A549 treated with dexamethasone at 1 μM for 4 hours (cell line): ENCODE measurements around the gene AP4B1. TPM values are rescaled to one million over a fixed set of nuclear protein-coding genes. Genes with fewer than 3 reads are reported as not detected.

Experiments used
- total RNA-seq: library from RNA; stranded (reverse); fragments of 200-300 nt; extraction: Qiagen RNA extraction; gene quantifications from 5 replicates; pipeline ENCODE4 v1.2.3, GENCODE V29; 2022

The AP4B1 gene
- total RNA-seq, result 7.4 to 8.6 TPM (median 8.0 TPM) in 5 replicates

GRCh38 chr1:113904674-113905434 lies at the start of gene AP4B1, which contains the start of gene DCLRE1B:
AP4B1 (minus strand) TSS chr1:113904799; CDS start chr1:113904717, 82 bp downstream.
DCLRE1B (plus strand) TSS chr1:113905326; CDS start chr1:113905587, 261 bp downstream.

GRCh38 chr1:113928941-113929749 lies 24.5 kb upstream of the AP4B1 start, which contains the start of gene HIPK1:
HIPK1 (plus strand) TSS chr1:113929324.

GRCh38 chr1:113887402-113888175 lies 17.0 kb downstream of the AP4B1 start, which contains the start of gene BCL2L15:
BCL2L15 (minus strand) TSS chr1:113887581; CDS start chr1:113887375, 206 bp downstream.

GRCh38 chr1:113871597-113872113 lies 32.9 kb downstream of the AP4B1 start, which contains the start of gene PTPN22:
PTPN22 (minus strand) TSS chr1:113871712.

Other genes with a start within 250 kb of the AP4B1 start
- 10.5 to 14.2 TPM (median 13.6 TPM) in 5 replicates for gene PHTF1, start 145.3 kb downstream of the AP4B1 start, total RNA-seq
- 3.0 to 4.6 TPM (median 4.3 TPM) in 5 replicates for gene RSBN1, start 92.3 kb downstream of the AP4B1 start, total RNA-seq
- 0.19 TPM in 1 of 5 replicates, not detected in the others for gene PTPN22, start 33.1 kb downstream of the AP4B1 start, total RNA-seq
- gene BCL2L15, start 17.2 kb downstream of the AP4B1 start, total RNA-seq, result 0.03 to 0.99 TPM (median 0.35 TPM) in 5 replicates
- gene DCLRE1B, start 527 bp upstream of the AP4B1 start, total RNA-seq, result 8.9 to 11.2 TPM (median 10.2 TPM) in 5 replicates
- gene HIPK1, start 24.5 kb upstream of the AP4B1 start, total RNA-seq, result 10.8 to 20.2 TPM (median 18.3 TPM) in 5 replicates
- gene OLFML3, start 74.7 kb upstream of the AP4B1 start, total RNA-seq, result 3.4 to 4.1 TPM (median 4.1 TPM) in 5 replicates
- gene SYT6, start 249.1 kb upstream of the AP4B1 start, total RNA-seq, result 0.25 to 0.56 TPM (median 0.44 TPM) in 5 replicates